GM23338 (cell line): ENCODE results near the gene SERPINI1. TPM values are rescaled to one million over a fixed set of nuclear protein-coding genes. Genes with fewer than 3 reads are reported as not detected.

ENCODE experiments used
- ATAC-seq: fragments of 200-7000 bp; cut with Tn5 transposase; 3 replicates; pipeline ENCODE4 v1.9.1; 2020
- DNase-seq: peaks from one replicate; pipeline ENCODE4 v3.0.0-alpha.2; 2015; ENCODE audit warnings: low spot score
- H2AFZ ChIP-seq: fragments of 200-600 bp; sonication (generic); 2 replicates; pipeline ENCODE4 v1.8.0; 2016; ENCODE audit warnings: antibody characterized with exemption, mild to moderate bottlenecking, moderate library complexity
- H3F3A ChIP-seq: fragments of 200-600 bp; sonication (generic); replicated peaks from 2 replicates; pipeline ENCODE4 v1.8.0; 2017; ENCODE audit warnings: antibody characterized with exemption, mixed run types, low read depth
- H3K27ac ChIP-seq: fragments of 200-600 bp; sonication (generic); 2 replicates; pipeline ENCODE4 v1.6.1; 2016; ENCODE audit warnings: low read depth
- H3K27me3 ChIP-seq: fragments of 200-600 bp; sonication (generic); 2 replicates; pipeline ENCODE4 v1.8.0; 2016; ENCODE audit warnings: mild to moderate bottlenecking, mixed run types, moderate library complexity; ENCODE audit not compliant: insufficient read depth
- H3K36me3 ChIP-seq: fragments of 200-600 bp; sonication (generic); 2 replicates; pipeline ENCODE4 v1.8.0; 2016; ENCODE audit warnings: mild to moderate bottlenecking; ENCODE audit not compliant: insufficient read depth
- H3K4me1 ChIP-seq: fragments of 200-600 bp; sonication (generic); 2 replicates; pipeline ENCODE4 v1.8.0; 2016; ENCODE audit warnings: mild to moderate bottlenecking, moderate library complexity; ENCODE audit not compliant: insufficient read depth
- H3K4me2 ChIP-seq: fragments of 200-600 bp; sonication (generic); 2 replicates; pipeline ENCODE4 v1.7.1; 2017; ENCODE audit warnings: mixed run types
- H3K4me3 ChIP-seq: fragments of 200-600 bp; sonication (generic); 2 replicates; pipeline ENCODE4 v1.6.1; 2016; ENCODE audit warnings: mixed run types
- H3K79me2 ChIP-seq: fragments of 200-600 bp; sonication (generic); replicated peaks from 2 replicates; pipeline ENCODE4 v1.8.0; 2017; ENCODE audit warnings: mild to moderate bottlenecking; ENCODE audit not compliant: insufficient read depth
- H3K9me2 ChIP-seq: fragments of 200-600 bp; sonication (generic); 2 replicates; pipeline ENCODE4 v1.8.0; 2017; ENCODE audit not compliant: insufficient read depth
- H4K20me1 ChIP-seq: fragments of 200-600 bp; sonication (generic); replicated peaks from 2 replicates; pipeline ENCODE4 v1.8.0; 2017; ENCODE audit warnings: mild to moderate bottlenecking; ENCODE audit not compliant: insufficient read depth
- H3K27ac Mint-ChIP-seq: 2 replicates; pipeline ENCODE4 v1.8.0; 2020; ENCODE audit warnings: inconsistent platforms, mild to moderate bottlenecking, moderate library complexity, mixed read lengths
- H3K27me3 Mint-ChIP-seq: 3 replicates; pipeline ENCODE4 v1.8.0; 2022; ENCODE audit warnings: low read depth, mild to moderate bottlenecking, moderate library complexity, mixed read lengths, inconsistent platforms; ENCODE audit not compliant: insufficient read depth, poor library complexity
- H3K36me3 Mint-ChIP-seq: 3 replicates; pipeline ENCODE4 v1.8.0; 2021; ENCODE audit warnings: low read depth, mild to moderate bottlenecking, inconsistent platforms, moderate library complexity, mixed read lengths
- H3K4me1 Mint-ChIP-seq: 3 replicates; pipeline ENCODE4 v1.8.0; 2020; ENCODE audit warnings: mild to moderate bottlenecking, inconsistent platforms, mixed read lengths
- H3K4me3 Mint-ChIP-seq: 3 replicates; pipeline ENCODE4 v1.8.0; 2021; ENCODE audit warnings: moderate library complexity, mild to moderate bottlenecking, inconsistent platforms, mixed read lengths
- H3K9me3 Mint-ChIP-seq: 3 replicates; pipeline ENCODE4 v1.8.0; 2020; ENCODE audit warnings: moderate library complexity, mild to moderate bottlenecking, inconsistent platforms, mixed read lengths
- CREB1 ChIP-seq: fragments of 250-450 bp; sonication (Bioruptor Pico); IDR thresholded peaks from 2 replicates; pipeline ENCODE4 v1.5.0; 2020; ENCODE audit warnings: low read depth, mild to moderate bottlenecking, moderate library complexity
- CTCF ChIP-seq, 2 experiments: fragments of 200-600 bp in 1 of 2; sonication (generic) in 1 of 2; conservative IDR thresholded peaks; 2 replicates each; pipeline versions ENCODE4 v1.5.1 to v1.6.1; 2016 to 2017; ENCODE audit warnings: antibody characterized with exemption in 2 of 2, low read depth in 2 of 2, mild to moderate bottlenecking in 2 of 2, moderate library complexity in 1 of 2
- ETS1 ChIP-seq: IDR thresholded peaks from 2 replicates; pipeline ENCODE4 v1.6.1; 2016; ENCODE audit warnings: antibody characterized with exemption
- EZH2 ChIP-seq: fragments of 200-600 bp; sonication (generic); IDR thresholded peaks from one replicate; pipeline ENCODE4 v1.8.0; 2017; ENCODE audit warnings: antibody characterized with exemption, mild to moderate bottlenecking, low read depth; ENCODE audit not compliant: unreplicated experiment
- EZH2phosphoT487 ChIP-seq: fragments of 200-600 bp; sonication (generic); IDR thresholded peaks from one replicate; pipeline ENCODE4 v1.8.1; 2018; ENCODE audit warnings: antibody characterized with exemption; ENCODE audit not compliant: unreplicated experiment
- JUNB ChIP-seq: IDR thresholded peaks from one replicate; pipeline ENCODE4 v1.6.1; 2016; ENCODE audit warnings: antibody characterized with exemption; ENCODE audit not compliant: unreplicated experiment
- POLR2AphosphoS5 ChIP-seq: IDR thresholded peaks from 2 replicates; pipeline ENCODE4 v1.6.1; 2016; ENCODE audit warnings: antibody characterized with exemption, low read depth
- REST ChIP-seq: IDR thresholded peaks from one replicate; pipeline ENCODE4 v1.6.1; 2018; ENCODE audit warnings: antibody characterized with exemption; ENCODE audit not compliant: unreplicated experiment
- ZNF114 ChIP-seq: fragments of 250-450 bp; sonication (Bioruptor Pico); IDR thresholded peaks from 2 replicates; pipeline ENCODE4 v1.5.0; 2020; ENCODE audit warnings: mild to moderate bottlenecking, moderate library complexity
- ZNF331 ChIP-seq: fragments of 250-450 bp; sonication (Bioruptor Pico); IDR thresholded peaks from 2 replicates; pipeline ENCODE4 v1.5.0; 2020; ENCODE audit warnings: low read depth, mild to moderate bottlenecking, moderate library complexity
- polyA plus RNA-seq: library from polyadenylated mRNA; unstranded; fragments of >200 nt; fragmentation: Nextera tagmentation; extraction: Ambion mirVana; gene quantifications from 2 replicates; pipeline ENCODE4 v1.2.1, GENCODE V29; 2016
- total RNA-seq: library from RNA; depleted of rRNA; stranded (reverse); fragments of >200 nt; shearing (Covaris generic); gene quantifications from 2 replicates; pipeline ENCODE4 v1.2.3, GENCODE V29; 2014

The SERPINI1 gene
- total and polyA plus RNA-seq, 2 experiments from 2014 or later = 9.2 to 26.6 TPM

DNA sequence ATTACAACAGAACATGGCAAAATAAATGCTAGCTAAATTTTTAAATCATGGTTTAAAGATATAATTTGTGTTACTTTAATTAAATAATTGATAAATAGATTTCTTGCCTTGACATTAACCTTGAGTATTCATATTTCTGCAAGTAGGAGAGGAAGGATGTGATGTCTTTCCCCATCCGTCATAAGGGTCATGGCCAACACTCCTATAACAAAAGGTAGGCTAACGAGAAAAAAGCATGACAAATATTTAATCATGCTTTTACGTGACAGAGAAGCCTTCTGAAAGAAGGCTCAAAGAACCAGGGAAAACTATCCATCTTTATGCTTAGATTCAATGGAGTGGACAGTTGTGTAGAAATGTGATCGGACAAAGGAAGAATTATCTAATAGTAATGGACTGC lies 135.2 kb downstream of the SERPINI1 start:
- Histone ChIP-seq H3K36me3 (no peaks in the 10 kb centered on the region), H3K79me2 (no peaks in the 10 kb centered on the region), H3K4me2 (no peak overlapping the region), H2AFZ (no peak overlapping the region), H3F3A (no peaks in the 10 kb centered on the region), H3K27me3 (no peaks in the 10 kb centered on the region), H3K4me1 (peaks cover 7% of the 10 kb centered on the region; the same call in 1 of the 2 replicates), H3K4me3 (no peak overlapping the region), H3K9me2 (no peaks in the 10 kb centered on the region), H3K27ac (no peak overlapping the region), H4K20me1 (no peaks in the 10 kb centered on the region)
- Mint-ChIP-seq H3K4me1 (peaks cover 8% of the 10 kb centered on the region; the same call in 2 of the 3 replicates), H3K27ac (no peak overlapping the region), H3K9me3 (no peaks in the 10 kb centered on the region), H3K4me3 (no peak overlapping the region), H3K36me3 (no peaks in the 10 kb centered on the region), H3K27me3 (no peaks in the 10 kb centered on the region)
- TF ChIP-seq JUNB (no peak), ZNF114 (CRISPR knock-in tag) (no peak)
- ATAC-seq (no peak), DNase-seq (no peak)

DNA sequence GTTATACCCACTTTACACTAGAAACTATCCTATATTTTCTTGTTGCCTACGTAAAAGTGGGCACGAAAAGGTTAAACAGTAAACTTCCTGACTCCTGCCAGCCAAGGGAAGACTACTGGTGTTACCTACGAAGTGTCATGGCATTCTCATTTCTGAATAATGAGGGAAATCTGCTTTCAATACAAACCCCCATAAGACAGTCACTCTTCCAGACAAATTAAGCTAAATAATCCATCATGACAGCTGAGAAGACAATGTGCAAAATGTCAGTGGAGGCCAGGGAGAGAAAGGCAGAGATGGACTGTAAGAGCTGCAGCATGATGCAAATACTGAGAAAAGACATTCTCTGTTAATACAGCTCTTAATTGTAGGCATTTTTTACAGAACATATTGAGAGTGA lies 136.5 kb downstream of the SERPINI1 start:
- Histone ChIP-seq H3K79me2 (no peaks in the 10 kb centered on the region), H3K4me2 (no peak overlapping the region), H2AFZ (no peak overlapping the region; the same call in 1 of the 2 replicates), H4K20me1 (no peaks in the 10 kb centered on the region), H3K27ac (no peak overlapping the region), H3K36me3 (no peaks in the 10 kb centered on the region), H3K9me2 (no peaks in the 10 kb centered on the region), H3K4me1 (peaks cover 7% of the 10 kb centered on the region; the same call in 1 of the 2 replicates), H3K4me3 (no peak overlapping the region), H3K27me3 (no peaks in the 10 kb centered on the region), H3F3A (no peaks in the 10 kb centered on the region)
- H3K27ac Mint-ChIP-seq = peak overlapping the region; percentile 22
- no peaks in the 10 kb centered on the region for H3K36me3 Mint-ChIP-seq
- no peaks in the 10 kb centered on the region for H3K27me3 Mint-ChIP-seq
- H3K4me1 Mint-ChIP-seq = peaks cover 10% of the 10 kb centered on the region; the same call in 2 of the 3 replicates
- ATAC-seq (no peak), DNase-seq (no peak)
- H3K4me3 Mint-ChIP-seq = no peak overlapping the region
- no peaks in the 10 kb centered on the region for H3K9me3 Mint-ChIP-seq
- TF ChIP-seq REST = no peak
- no peak for TF ChIP-seq POLR2AphosphoS5
- TF ChIP-seq CTCF (conservative IDR thresholded peaks at IDR 0.05; ENCODE audit: low read depth in 2 of 2) = no peak
- no peak for TF ChIP-seq EZH2phosphoT487
- no peak for TF ChIP-seq ETS1
- TF ChIP-seq CREB1 (CRISPR knock-in tag) = no peak
- TF ChIP-seq ZNF331 (CRISPR knock-in tag) = no peak
- no peak for TF ChIP-seq EZH2
- TF ChIP-seq ZNF114 (CRISPR knock-in tag) = no peak
